Urinary bladder (tissue), 4 donors: ENCODE measurements around the gene ME1. TPM values are rescaled to one million over a fixed set of nuclear protein-coding genes. Genes with fewer than 3 reads are reported as not detected.
A peak's percentile ranks its signal among the peaks of the same experiment; 100 is the strongest.

Source experiments
- DNase-seq: peaks from one replicate; pipeline ENCODE4 v3.0.0-alpha.2; 2015; ENCODE audit errors: extremely low spot score
- H3K27ac ChIP-seq: one replicate; pipeline ENCODE4 v1.5.1; 2013; ENCODE audit warnings: low read depth, mild to moderate bottlenecking, moderate library complexity
- H3K36me3 ChIP-seq: one replicate; pipeline ENCODE4 v1.6.1; 2013; ENCODE audit warnings: mild to moderate bottlenecking, moderate library complexity; ENCODE audit not compliant: insufficient read depth
- H3K4me1 ChIP-seq: one replicate; pipeline ENCODE4 v1.6.1; 2013; ENCODE audit warnings: mild to moderate bottlenecking, moderate library complexity; ENCODE audit not compliant: insufficient read depth
- H3K4me3 ChIP-seq: one replicate; pipeline ENCODE4 v1.5.1; 2013; ENCODE audit warnings: low read depth, low read length
- WGBS: extraction: QIAGEN DNeasy Blood & Tissue Kit; methylation state at CpG from one replicate; pipeline ENCODE4 v1.1.7; 2013; 5-methylcytosine and 5-hydroxymethylcytosine counted together
- polyA plus RNA-seq: library from polyadenylated mRNA; stranded (reverse); fragments of 200-250 nt; gene quantifications from one replicate; pipeline ENCODE4 v1.2.3, GENCODE V29; 2013
- total RNA-seq: library from RNA; depleted of rRNA; stranded (reverse); fragments of >200 nt; gene quantifications from one replicate; pipeline ENCODE4 v1.2.3, GENCODE V29; 2014
- donor health status: healthy with polysubstance abuse.
- donor health status: healthy.

ME1 gene
- total and polyA plus RNA-seq, 2 donors = 12.3 to 23.4 TPM

DNA sequence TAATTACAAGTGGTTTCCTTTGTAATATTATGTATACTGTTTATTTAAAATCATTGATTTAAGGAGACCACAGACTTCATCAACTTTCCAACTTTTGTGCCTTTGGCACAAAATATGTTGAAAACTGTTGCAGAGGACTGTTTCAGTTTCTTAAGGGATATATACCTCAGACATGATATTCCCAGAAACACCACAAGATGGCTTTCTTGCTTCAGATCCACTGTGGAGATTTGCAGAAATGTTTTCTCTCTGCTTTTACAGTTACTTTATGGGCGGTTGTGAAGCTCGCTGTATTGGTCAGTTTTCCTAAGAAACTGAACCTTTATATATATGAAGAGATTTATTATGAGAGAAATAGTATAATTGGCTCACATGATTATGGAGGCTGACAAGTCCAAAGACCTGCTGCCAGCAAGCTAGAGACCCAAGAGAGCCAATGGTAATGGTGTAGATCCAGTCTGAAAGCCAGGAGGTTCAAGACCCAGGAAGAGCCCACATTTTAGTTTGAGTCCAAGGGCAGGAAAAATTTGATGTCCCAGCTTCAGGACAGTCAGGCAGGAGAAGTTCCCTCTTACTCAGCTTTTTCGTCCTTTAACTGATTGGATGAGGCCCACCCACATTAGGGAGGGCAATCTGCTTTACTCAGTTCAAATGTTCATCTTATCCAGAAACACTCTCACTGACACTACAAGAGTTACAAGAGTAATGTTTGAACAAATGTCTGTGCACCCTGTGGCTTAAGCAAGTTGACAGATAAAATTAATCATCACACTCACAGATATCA, 12.8 kb downstream of the ME1 start:
- H3K36me3 ChIP-seq = no peaks in the 10 kb centered on the region
- 64% methylated on average over 3 of the region's 3 CpGs for WGBS

DNA sequence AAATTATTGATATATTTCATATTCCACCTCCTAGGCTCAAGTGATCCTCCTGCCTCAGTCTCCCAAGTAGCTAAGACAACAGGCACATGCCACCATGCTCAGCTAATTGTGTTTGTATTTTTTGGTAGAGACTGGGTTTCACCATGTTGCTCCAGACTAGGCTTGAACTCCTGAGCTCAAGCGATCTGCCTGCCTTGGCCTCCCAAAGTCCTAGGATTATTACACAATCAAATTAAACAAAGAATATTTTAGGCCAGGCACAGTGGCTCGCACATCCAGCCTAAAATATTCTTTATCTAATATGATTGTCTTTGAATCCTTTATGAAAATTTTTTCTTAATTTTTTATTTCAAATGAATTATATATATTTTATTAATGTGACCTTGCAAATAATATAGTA, 17.8 kb downstream of the ME1 start:
- Histone ChIP-seq H3K36me3 (no peaks in the 10 kb centered on the region), H3K4me1 (no peaks in the 10 kb centered on the region), H3K4me3 (no peak overlapping the region), H3K27ac (no peak overlapping the region)
- no peak for DNase-seq
- WGBS = 97% methylated on average over 2 of the region's 2 CpGs

More for the DNA sequence above, 12.8 kb downstream of the ME1 start:
- peak; percentile 28 for DNase-seq
- Histone ChIP-seq H3K27ac (no peak overlapping the region), H3K4me3 (no peak overlapping the region), H3K4me1 (no peaks in the 10 kb centered on the region)

DNA sequence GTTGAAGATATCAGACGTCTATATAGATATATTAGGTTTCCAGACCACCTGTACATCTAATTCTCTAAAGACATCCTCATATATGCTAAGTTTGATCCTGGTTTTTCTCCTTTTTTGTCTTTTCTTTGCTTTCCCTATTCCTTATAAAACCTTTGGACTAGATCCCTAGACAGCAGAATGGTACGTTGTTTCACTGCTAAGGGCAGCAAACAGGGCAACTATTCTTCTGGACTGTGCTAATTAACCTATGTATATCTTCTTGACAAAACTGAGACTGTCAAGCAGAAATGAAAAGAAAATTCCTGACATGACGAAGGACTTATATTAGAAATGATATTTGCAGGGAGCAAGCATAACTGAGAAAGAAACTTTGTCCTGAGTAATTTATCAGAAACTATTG, 19.1 kb downstream of the ME1 start:
- Histone ChIP-seq H3K27ac (no peak overlapping the region), H3K4me3 (no peak overlapping the region), H3K36me3 (no peaks in the 10 kb centered on the region), H3K4me1 (no peaks in the 10 kb centered on the region)
- no peak for DNase-seq
- WGBS = 89% methylated on average over 3 of the region's 3 CpGs

DNA sequence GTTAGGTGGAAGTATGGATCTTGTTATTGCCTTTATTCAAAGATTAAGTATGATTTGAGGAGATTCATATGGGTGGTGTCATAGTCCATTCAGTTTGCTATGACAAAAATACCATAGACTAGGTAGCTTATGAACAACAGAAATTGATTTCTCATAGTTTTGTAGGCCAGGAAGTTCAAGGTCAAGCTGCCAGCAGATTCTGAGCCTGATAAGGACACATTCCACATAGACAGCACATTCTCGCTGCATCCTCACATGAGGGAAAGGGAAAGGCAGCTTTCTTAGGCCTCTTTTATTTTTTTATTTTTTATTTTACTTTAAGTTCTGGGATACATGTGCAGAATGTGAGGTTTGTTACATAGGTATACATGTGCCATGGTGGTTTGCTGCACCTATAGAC, 27.7 kb downstream of the ME1 start:
- DNase-seq = no peak
- Histone ChIP-seq H3K36me3 (no peaks in the 10 kb centered on the region), H3K4me1 (no peaks in the 10 kb centered on the region), H3K4me3 (no peak overlapping the region), H3K27ac (no peak overlapping the region)
- WGBS = 96% methylated on average over 1 of the region's 1 CpG

DNA sequence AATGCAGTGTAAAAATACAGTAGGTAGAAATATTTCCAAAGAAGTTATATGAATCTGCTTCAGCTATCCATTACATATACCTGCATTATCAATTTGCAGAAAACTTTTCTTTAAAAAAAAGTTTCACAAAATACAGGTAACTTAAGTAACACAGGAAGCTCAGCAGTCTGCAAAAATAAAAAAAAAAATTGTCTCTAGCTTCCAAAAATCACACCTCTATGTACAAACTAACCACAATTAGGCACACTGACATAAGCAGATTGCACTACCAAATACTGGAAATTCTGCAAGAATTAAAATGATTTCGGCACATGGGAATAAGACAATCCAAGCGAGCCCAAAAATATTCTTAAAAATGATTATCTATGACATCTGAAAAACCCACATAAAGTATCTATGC, 41.2 kb downstream of the ME1 start:
- Histone ChIP-seq H3K36me3 (peaks cover 1% of the 10 kb centered on the region), H3K27ac (no peak overlapping the region), H3K4me1 (no peaks in the 10 kb centered on the region), H3K4me3 (no peak overlapping the region)
- DNase-seq = no peak
- WGBS = 88% methylated on average over 2 of the region's 2 CpGs

DNA sequence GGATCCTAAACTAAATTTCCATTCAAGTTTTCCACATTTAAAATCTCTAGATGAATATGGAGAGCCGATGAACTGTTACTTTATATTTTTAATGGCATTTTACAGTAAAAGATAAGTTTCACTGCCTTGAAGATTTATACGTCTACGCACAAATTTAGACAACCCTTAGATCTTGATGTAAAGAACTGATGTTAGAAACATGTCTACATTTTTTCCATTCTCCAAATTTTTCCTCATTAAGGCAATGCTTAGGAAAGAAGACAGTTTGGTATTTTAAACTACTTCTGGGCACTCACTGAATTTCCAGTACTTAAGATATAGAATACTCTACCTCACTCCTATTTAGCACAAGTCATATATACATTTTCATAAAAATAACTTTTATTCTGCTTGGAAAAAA, 45.4 kb downstream of the ME1 start:
- DNase-seq = no peak
- 74% methylated on average over 3 of the region's 3 CpGs for WGBS
- H3K4me1 ChIP-seq = no peaks in the 10 kb centered on the region

DNA sequence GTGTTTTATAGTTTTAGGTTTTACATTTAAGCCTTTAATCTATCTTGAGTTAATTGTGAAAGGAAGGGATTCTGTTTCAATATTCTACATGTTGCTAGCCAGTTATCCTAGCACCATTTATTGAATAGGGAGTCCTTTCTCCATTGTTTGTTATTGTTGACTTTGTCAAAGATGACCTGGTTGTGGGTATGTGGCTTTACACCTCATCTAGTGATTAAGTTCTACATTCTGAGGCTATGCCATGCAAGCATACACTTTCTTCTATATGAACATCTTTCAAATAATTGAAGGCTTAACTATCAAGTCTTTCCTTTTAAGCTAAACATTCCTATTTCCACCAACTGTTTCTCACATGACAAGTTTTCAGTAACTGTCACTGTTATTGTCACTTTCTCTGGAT, 46.1 kb downstream of the ME1 start:
- Histone ChIP-seq H3K4me1 (no peaks in the 10 kb centered on the region), H3K4me3 (no peak overlapping the region), H3K36me3 (no peaks in the 10 kb centered on the region), H3K27ac (no peak overlapping the region)
- no peak for DNase-seq

More for the DNA sequence above, 45.4 kb downstream of the ME1 start:
- no peak overlapping the region for H3K27ac ChIP-seq
- H3K4me3 ChIP-seq = no peak overlapping the region
- H3K36me3 ChIP-seq = no peaks in the 10 kb centered on the region

DNA sequence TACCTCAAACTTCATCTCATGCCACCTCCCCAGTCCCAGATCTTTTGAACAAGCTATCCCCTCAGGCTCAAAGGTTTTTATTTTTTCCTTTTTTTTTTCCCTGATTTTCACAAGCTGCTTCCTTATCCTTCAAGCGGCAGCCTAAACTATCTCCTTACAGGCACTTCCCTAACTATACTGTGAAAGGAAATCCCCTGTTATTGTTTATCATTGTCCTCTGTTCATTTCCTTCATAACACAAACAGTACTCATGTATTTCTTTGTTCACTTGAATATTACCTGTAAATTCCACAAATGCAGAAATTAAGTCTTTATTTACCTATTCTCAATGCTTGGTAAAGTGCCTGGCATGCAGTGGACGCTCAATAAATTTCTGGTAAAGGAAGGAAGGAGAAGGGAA, 48.9 kb downstream of the ME1 start:
- peak overlapping the region; percentile 59 for H3K27ac ChIP-seq
- H3K4me1 ChIP-seq = no peaks in the 10 kb centered on the region
- H3K36me3 ChIP-seq = no peaks in the 10 kb centered on the region
- no peak overlapping the region for H3K4me3 ChIP-seq
- 53% methylated on average over 2 of the region's 2 CpGs for WGBS
- DNase-seq = no peak

DNA sequence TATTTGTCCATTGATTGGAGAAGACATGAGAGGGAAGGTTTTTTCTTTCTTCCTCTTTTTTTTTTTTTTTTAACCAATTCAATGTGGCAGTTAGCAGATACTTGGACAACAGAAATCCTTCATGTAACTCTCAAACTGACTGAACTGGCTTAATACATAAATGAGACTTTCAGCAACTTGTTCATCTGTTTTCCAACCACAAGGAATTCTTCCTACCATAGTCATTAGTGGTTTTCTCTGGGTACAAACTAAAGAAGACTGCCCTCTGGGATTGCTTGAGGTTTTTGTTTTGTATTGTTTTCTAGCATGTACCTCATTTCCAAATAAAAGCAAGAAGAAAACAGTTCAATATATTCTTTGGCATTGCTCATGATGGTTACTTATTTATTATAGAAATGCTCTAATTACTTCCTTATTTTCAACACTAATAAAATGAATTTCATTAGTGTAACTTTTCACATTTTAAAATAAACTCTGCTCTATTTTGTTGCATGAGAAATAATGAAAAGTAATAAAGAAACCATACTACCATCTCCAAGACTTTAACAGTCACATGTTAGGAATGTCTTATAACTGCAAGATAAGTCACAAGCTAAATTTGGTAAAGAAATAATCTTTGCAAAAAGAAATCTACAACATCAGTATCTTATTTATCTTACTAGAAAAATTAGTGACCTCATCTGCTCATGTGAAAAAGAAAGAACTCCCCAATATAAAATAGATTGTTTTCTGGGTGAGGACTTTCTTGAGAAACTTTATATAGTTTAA, 52.0 kb downstream of the ME1 start:
- Histone ChIP-seq H3K27ac (no peak overlapping the region), H3K4me3 (no peak overlapping the region), H3K4me1 (no peaks in the 10 kb centered on the region), H3K36me3 (no peaks in the 10 kb centered on the region)
- no peak for DNase-seq

DNA sequence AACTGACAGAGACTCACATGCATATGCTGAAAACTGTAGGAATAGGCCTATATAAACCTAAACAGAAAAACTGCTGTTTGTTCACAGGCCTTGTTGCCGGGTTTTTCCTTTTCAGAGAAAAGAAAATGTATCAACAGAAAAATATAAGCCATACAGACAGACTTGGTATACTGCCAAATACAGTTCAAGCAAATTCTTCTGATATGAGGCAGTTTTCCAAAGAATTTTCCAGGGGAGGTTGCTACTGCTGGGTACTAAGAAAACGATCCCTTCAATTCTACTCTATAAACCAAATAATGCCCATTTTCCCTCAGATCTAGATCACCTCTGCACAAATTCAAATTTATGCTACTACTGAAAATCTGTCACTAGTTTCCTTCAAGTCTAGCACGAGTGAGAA, 59.4 kb downstream of the ME1 start:
- 34% methylated on average over 3 of the region's 3 CpGs for WGBS
- DNase-seq = no peak
- Histone ChIP-seq H3K36me3 (no peaks in the 10 kb centered on the region), H3K4me3 (no peak overlapping the region), H3K4me1 (no peaks in the 10 kb centered on the region), H3K27ac (no peak overlapping the region)

DNA sequence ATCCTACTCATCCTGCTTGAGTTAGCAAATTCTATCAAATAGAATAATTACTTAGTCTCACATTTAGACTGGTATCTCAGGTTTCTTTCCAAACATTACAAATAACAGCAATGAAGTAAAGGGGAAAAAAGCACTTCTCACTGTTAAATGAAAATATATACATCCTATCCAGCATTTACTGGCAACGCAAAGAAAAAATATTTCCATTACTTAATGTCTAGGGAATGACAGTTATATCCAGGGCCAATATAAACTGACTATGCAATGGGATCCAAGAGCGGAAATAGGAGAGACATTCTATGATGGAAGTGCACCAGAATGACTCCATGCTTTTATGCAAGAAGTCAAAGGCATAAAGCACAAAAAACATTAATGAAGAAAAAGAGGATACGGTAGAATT, 60.3 kb downstream of the ME1 start:
- no peak for DNase-seq
- H3K4me3 ChIP-seq = no peak overlapping the region
- H3K27ac ChIP-seq = no peak overlapping the region
- H3K4me1 ChIP-seq = no peaks in the 10 kb centered on the region
- H3K36me3 ChIP-seq = no peaks in the 10 kb centered on the region
- 71% methylated on average over 3 of the region's 3 CpGs for WGBS

DNA sequence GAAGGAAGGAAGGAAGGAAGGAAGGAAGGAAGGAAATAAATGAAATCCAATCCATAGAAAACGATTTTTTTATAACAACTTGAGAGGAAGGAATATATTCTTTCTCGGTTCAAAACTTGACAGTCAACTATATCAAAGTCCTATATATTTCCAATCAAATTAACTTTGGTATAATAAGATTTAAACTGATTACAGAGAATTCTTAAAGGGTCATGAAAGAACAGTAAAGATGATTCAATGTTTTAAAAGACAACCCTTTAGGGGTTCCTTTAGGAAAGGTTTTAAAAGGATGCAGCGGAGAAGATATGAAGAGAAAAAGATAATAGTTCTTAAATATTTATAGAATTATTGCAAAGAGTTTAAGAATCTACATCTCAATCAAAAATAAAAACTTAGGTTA, 61.2 kb downstream of the ME1 start:
- 88% methylated on average over 3 of the region's 3 CpGs for WGBS

DNA sequence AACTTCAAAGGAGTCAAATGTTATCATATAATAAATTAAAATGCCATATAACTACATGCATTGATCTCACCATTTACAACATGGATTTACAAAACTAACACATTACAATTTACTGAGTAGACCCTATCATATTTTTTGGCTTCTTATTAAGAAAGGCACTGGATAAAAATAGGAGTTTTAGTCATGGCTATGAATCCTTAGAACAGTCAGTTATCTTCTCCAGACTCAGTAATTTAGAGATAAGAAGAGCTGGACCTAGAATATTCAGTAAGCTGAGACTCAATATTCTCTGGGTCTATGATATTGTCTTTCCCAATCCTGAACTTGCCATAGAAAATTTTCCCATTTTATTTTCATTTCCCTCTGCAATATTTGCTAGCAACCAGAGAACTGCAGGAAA, 62.3 kb downstream of the ME1 start:
- DNase-seq = no peak
- H3K27ac ChIP-seq = no peak overlapping the region
- no peaks in the 10 kb centered on the region for H3K4me1 ChIP-seq
- no peaks in the 10 kb centered on the region for H3K36me3 ChIP-seq
- H3K4me3 ChIP-seq = no peak overlapping the region

More for the DNA sequence above, 61.2 kb downstream of the ME1 start:
- no peaks in the 10 kb centered on the region for H3K36me3 ChIP-seq
- no peak overlapping the region for H3K27ac ChIP-seq
- no peak for DNase-seq
- no peaks in the 10 kb centered on the region for H3K4me1 ChIP-seq
- no peak overlapping the region for H3K4me3 ChIP-seq

DNA sequence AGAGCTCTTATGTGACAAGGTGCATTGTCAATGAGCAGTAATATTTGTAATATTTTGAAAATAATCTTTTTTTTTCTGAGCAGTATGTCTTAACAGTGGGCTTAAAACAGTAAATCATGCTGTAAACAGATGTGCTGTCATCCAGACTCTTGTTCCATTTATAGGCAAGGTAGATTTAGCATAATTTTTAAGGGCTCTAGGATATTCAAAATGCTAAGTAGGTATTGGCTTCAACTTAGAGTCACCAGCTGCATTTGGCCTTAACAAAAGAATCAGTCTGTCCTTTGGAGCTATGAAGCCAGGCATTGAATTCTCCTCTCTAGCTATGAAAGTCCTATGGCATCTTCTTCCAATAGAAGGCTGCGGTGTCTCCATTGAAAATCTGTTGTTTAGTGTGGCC, 63.7 kb downstream of the ME1 start:
- Histone ChIP-seq H3K4me1 (no peaks in the 10 kb centered on the region), H3K27ac (no peak overlapping the region), H3K4me3 (no peak overlapping the region), H3K36me3 (no peaks in the 10 kb centered on the region)
- DNase-seq = no peak
- WGBS = 97% methylated on average over 1 of the region's 1 CpG
